Transverse colon (tissue), 4 donors: ENCODE data around the gene RASEF. TPM values are rescaled to one million over a fixed set of nuclear protein-coding genes. Genes with fewer than 3 reads are reported as not detected.

Experiments
- DNase-seq: peaks from one replicate; pipeline ENCODE4 v3.0.0-alpha.2; 2019
- H3K27ac ChIP-seq, 4 donors: fragments of 200-600 bp; sonication (generic); 2 replicates each; pipeline ENCODE4 v1.5.1; 2016 to 2018; ENCODE audit warnings: inconsistent platforms in 4 of 4
- H3K27me3 ChIP-seq: fragments of 200-600 bp; sonication (generic); 2 replicates; pipeline ENCODE4 v1.5.1; 2017; ENCODE audit warnings: inconsistent platforms
- H3K36me3 ChIP-seq, 4 donors: fragments of 200-600 bp; sonication (generic); 2 replicates each; pipeline ENCODE4 v1.5.1; 2017 to 2019; ENCODE audit warnings: inconsistent platforms in 4 of 4
- H3K4me1 ChIP-seq, 4 donors: fragments of 200-600 bp; sonication (generic); 2 replicates each; pipeline ENCODE4 v1.5.1; 2017 to 2020; ENCODE audit warnings: inconsistent platforms in 4 of 4
- H3K4me3 ChIP-seq, 4 donors: fragments of 200-600 bp; sonication (generic); 1 replicate in 1 of 4; 2 replicates in 3 of 4; pipeline versions ENCODE4 v1.5.1 to v1.6.1; 2017 to 2019; ENCODE audit warnings: inconsistent platforms in 4 of 4
- H3K9me3 ChIP-seq, 2 donors: fragments of 200-600 bp; sonication (generic); 2 replicates each; pipeline ENCODE4 v1.5.1; 2017 to 2019; ENCODE audit warnings: inconsistent platforms in 2 of 2
- EP300 ChIP-seq: sonication (generic); formaldehyde crosslinking; IDR thresholded peaks from one replicate; pipeline ENCODE4 v1.6.1; 2017; ENCODE audit warnings: antibody characterized with exemption, low read depth
- POLR2A ChIP-seq: fragments of 450-650 bp; IDR thresholded peaks from one replicate; pipeline ENCODE4 v1.6.1; 2016; ENCODE audit warnings: antibody characterized with exemption, mild to moderate bottlenecking, moderate library complexity
- POLR2AphosphoS5 ChIP-seq, 3 donors: sonication (generic); formaldehyde crosslinking; IDR thresholded peaks; one replicate each; pipeline ENCODE4 v1.6.1; 2016; ENCODE audit warnings: antibody characterized with exemption in 3 of 3
- WGBS, 2 donors: methylation state at CpG; one replicate each; pipeline ENCODE4 v1.1.5; 2018; ENCODE audit warnings: low coverage in 1 of 2; 5-methylcytosine and 5-hydroxymethylcytosine counted together
- in situ Hi-C, 4 donors: fragments of 200-750 bp; cut with MboI; loops; one replicate each; pipeline versions ENCODE4 v1.15.0 to v1.15.1; 2017; ENCODE audit warnings: low sequenced_read_pairs in 3 of 4, low pct_ligation_motif_present in 1 of 4, low pct_unique_long_range_greater_than_20kb in 1 of 4
- intact Hi-C: fragments of 100-400 bp; cut with DNase I; formaldehyde crosslinking; loops from one replicate; pipeline ENCODE4 v1.15.1; 2023; ENCODE audit warnings: low total_unique reads
- total RNA-seq, 4 donors: library from RNA; depleted of rRNA; stranded (reverse); fragments of >200 nt; gene quantifications; one replicate each; pipeline ENCODE4 v1.1.0, GENCODE V29; 2016
- TF ChIP-seq, protein P1 (sequence below), 5 experiments: fragments of 200-600 bp in 3 of 5; fragments of 450-650 bp in 2 of 5; sonication (generic) in 3 of 5; IDR thresholded peaks; 1 replicate in 2 of 5; 2 replicates in 3 of 5; pipeline ENCODE4 v1.5.1; 2016 to 2017; ENCODE audit warnings: antibody characterized with exemption in 5 of 5, inconsistent platforms in 3 of 5, mild to moderate bottlenecking in 2 of 5, moderate library complexity in 1 of 5

The RASEF gene
- total RNA-seq, 4 donors from 2014 or later, result 69.9 to 189 (median 105) TPM

DNA sequence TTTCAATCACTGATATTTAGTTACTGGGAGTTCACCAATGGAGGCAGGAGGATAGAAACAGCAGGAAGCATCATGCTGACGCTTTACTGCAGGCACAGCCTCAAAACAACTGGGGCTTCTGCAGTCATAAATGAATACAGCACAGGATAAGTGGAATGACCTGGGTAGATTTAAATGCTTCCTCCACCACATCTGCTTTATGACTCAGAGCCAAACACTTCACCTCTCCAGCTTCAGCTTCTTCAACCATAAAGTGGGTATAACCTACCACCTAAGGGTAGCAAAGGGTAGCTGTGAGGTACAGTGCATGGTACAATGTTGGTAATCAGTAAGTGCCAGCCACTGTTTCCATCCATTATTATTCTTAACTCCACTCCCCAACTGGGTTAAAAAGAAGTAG lies 28.4 kb downstream of the RASEF start:
- intact Hi-C loops, result no loop called here
- Histone ChIP-seq H3K27me3 (no peaks in the 10 kb centered on the region), H3K4me3 (no peak overlapping the region), H3K4me1 (no peaks in the 10 kb centered on the region), H3K36me3 (no peaks in the 10 kb centered on the region), H3K9me3 (no peaks in the 10 kb centered on the region), H3K27ac (no peak overlapping the region)
- no peak for DNase-seq
- in situ Hi-C loops, result no loop called here
- no peak for TF ChIP-seq POLR2AphosphoS5 (IDR thresholded peaks at IDR 0.05)
- no peak for TF ChIP-seq EP300
- no peak for TF ChIP-seq POLR2A
- TF ChIP-seq, protein P1, sequence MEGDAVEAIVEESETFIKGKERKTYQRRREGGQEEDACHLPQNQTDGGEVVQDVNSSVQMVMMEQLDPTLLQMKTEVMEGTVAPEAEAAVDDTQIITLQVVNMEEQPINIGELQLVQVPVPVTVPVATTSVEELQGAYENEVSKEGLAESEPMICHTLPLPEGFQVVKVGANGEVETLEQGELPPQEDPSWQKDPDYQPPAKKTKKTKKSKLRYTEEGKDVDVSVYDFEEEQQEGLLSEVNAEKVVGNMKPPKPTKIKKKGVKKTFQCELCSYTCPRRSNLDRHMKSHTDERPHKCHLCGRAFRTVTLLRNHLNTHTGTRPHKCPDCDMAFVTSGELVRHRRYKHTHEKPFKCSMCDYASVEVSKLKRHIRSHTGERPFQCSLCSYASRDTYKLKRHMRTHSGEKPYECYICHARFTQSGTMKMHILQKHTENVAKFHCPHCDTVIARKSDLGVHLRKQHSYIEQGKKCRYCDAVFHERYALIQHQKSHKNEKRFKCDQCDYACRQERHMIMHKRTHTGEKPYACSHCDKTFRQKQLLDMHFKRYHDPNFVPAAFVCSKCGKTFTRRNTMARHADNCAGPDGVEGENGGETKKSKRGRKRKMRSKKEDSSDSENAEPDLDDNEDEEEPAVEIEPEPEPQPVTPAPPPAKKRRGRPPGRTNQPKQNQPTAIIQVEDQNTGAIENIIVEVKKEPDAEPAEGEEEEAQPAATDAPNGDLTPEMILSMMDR (IDR thresholded peaks at IDR 0.05), result no peak
- WGBS, 2 donors, result 56 to 60% methylated on average over 1 of the region's 1 CpG

DNA sequence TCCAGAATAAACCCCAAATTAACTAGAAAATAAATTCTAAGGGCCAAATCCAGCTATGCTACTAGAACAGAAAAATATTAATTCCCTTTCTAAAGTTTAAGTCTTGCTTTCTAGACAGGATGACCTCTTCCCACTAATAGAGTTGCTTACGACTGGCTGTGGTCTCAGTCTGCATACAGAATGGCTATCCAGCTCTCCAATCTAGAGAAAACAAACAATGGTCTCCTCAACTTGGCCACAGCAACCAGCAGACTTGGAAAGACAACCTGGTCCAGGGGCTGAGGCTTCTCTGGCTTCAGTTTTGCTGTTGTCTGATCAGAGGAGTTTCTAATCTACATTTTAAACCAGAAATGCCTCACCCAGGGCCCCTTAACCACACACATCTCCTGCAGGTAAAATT lies 28.9 kb downstream of the RASEF start:
- Histone ChIP-seq H3K9me3 (no peaks in the 10 kb centered on the region), H3K27ac (no peak overlapping the region), H3K4me3 (no peak overlapping the region), H3K27me3 (no peaks in the 10 kb centered on the region), H3K36me3 (no peaks in the 10 kb centered on the region), H3K4me1 (peaks cover 0 to under 1% (median 0%) of the 10 kb centered on the region in 4 donors)
- TF ChIP-seq, protein P1 (IDR thresholded peaks at IDR 0.05), result no peak
- TF ChIP-seq EP300, result no peak
- TF ChIP-seq POLR2A, result no peak
- DNase-seq, result no peak
- intact Hi-C loops (no loop called here), in situ Hi-C loops (no loop called here)
- 64 to 78% methylated on average over 1 of the region's 1 CpG for WGBS, 2 donors

DNA sequence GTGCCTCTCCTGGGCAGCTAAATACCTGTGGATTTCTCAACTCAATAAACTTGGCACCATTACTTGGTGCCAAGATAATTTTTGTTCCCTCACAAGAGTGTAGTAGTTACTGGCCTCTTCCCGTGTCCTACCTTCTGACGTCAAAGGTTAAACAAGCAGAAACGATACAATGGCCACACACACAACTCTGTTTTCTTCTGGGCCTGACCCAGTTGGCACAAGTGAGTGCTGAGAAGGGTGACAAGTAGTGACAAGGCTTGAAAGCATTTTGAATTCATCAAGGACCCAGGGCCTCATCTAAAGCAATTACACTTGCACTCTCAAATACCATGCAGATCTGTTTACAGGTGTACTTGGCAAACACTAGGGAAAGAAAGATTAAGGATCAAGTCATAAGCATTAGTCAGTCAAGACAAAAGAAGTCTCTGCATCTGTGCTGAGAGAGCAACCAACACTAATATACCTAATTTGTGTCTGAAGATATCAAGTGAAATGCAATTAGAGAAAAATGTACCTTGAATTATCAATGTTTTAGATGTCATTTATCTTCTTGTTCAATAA lies 30.8 kb downstream of the RASEF start:
- DNase-seq, result no peak
- Histone ChIP-seq H3K9me3 (no peaks in the 10 kb centered on the region), H3K27me3 (no peaks in the 10 kb centered on the region), H3K27ac (no peak overlapping the region), H3K4me1 (peaks cover 0 to 11% (median 5%) of the 10 kb centered on the region in 4 donors), H3K36me3 (no peaks in the 10 kb centered on the region), H3K4me3 (no peak overlapping the region)
- intact Hi-C loops, result no loop called here
- 28 to 47% methylated on average over 2 to 3 of the region's 3 CpGs for WGBS, 2 donors
- in situ Hi-C loops, result no loop called here
- TF ChIP-seq, protein P1 (IDR thresholded peaks at IDR 0.05), result no peak
- no peak for TF ChIP-seq EP300
- TF ChIP-seq POLR2A, result no peak
- no peak for TF ChIP-seq POLR2AphosphoS5 (IDR thresholded peaks at IDR 0.05)

DNA sequence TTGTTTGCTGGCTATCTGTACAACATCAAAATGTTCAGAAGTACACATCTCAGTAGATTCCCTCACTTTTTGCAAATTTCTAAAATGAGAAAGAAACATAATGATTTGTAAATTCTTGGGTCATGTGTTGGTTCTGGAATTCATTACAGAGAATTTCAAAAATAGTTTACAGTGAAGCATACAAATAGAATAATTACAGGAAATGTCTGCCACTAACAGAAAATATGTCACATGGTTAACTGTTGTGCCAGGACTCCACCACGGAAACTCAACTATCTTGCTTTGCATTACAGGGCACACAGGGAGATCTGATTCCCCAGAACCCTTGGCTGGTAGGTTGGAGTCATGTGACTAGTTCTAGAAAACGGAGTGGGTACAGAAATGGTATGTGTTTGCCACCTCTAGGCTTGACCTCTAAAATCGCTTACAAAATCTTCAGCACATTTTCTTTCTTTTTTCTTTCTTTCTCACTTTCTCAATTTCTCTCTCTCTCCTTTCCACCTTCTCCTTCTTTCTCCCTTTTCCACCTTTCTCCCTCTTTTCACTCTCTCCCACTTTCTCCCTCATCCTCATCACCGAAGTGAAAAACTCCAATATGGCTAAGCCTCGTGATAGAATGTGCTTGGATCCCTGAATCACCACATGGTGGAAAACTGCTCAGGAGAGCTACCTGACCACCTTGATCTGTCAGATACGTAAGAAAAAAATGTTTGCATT lies 32.4 kb downstream of the RASEF start:
- H3K4me3 ChIP-seq, result no peak overlapping the region
- no peaks in the 10 kb centered on the region for H3K36me3 ChIP-seq
- peak overlapping the region in 3 of 4 donors; percentile 57 to 70 (median 62) for H3K27ac ChIP-seq
- in situ Hi-C loops, result no loop called here
- peaks cover 0 to 11% (median 5%) of the 10 kb centered on the region in 4 donors for H3K4me1 ChIP-seq
- intact Hi-C loops, result no loop called here
- 67 to 72% methylated on average over 6 of the region's 6 CpGs for WGBS, 2 donors
- H3K9me3 ChIP-seq, result no peaks in the 10 kb centered on the region
- no peaks in the 10 kb centered on the region for H3K27me3 ChIP-seq
- DNase-seq, result no peak
- TF ChIP-seq POLR2A, result no peak
- TF ChIP-seq, protein P1 (IDR thresholded peaks at IDR 0.05), result no peak
- no peak for TF ChIP-seq POLR2AphosphoS5 (IDR thresholded peaks at IDR 0.05)
- no peak for TF ChIP-seq EP300
